ENCODE results near the gene FBN2. TPM values are rescaled to one million over a fixed set of nuclear protein-coding genes. Genes with fewer than 3 reads are reported as not detected.

The FBN2 gene
- total RNA-seq, 4 donors from 2014 or later, result 0.16 to 2.4 (median 0.26) TPM

DNA sequence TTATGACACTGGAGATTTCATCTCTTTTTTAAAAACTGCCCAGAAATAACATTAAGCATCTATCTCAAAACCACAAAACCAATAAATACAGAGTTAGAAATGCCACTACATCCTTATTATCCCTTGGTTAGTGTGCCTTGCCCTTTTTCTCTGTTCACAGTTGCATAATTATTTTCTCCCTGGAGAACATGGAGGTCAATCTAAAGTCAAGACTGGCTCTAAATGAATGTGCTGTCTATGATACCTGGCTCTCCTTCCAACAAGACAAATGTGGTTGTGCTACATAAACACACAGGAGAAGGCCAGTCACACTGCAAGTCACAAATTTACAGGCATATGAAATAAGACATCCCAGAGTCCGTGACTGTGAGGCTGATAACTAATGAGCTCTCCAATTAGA lies 2.8 kb downstream of the FBN2 start:
- no peak for TF ChIP-seq CTCF (IDR thresholded peaks at IDR 0.05; ENCODE audit: low read depth)

- no peak for TF ChIP-seq CTCF (IDR thresholded peaks at IDR 0.05; ENCODE audit: low read depth)
Observed at GRCh38 chr5:128534726-128535125, 3.3 kb downstream of the FBN2 start.

- no peak for TF ChIP-seq CTCF (IDR thresholded peaks at IDR 0.05; ENCODE audit: low read depth)
Observed at GRCh38 chr5:128532776-128533175, 5.3 kb downstream of the FBN2 start.

GRCh38 chr5:128532127-128532526 lies 5.9 kb downstream of the FBN2 start:
- TF ChIP-seq CTCF (IDR thresholded peaks at IDR 0.05; ENCODE audit: low read depth), result no peak

DNA sequence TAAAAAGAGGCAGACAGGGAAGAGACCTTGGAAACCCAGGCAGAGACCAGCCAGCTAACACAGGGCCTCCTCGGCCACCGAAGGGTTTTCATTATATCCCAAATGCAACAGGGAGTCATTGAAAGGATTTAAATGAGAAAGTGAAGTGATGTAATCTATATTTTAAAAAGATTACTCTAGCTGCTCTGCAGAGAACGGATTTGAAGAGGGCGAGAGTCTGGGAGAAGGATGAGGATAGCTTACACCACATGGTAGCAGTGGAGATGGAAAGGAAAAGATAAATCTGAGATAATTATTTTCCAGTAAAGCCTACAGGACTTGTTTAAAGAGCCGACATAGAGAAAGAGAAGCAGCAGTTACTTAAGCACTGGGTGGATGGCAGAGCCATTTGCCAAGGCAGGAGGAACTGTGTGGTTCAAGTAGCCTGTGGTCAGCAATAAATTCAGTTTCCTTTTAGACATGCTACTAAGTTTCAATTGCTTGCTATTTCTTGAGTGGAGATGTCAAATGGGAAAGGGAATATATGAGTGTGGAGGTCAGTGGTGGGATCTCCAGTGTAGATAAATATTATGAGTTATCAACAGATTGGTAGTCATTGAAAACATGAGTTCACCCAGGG lies 9.3 kb downstream of the FBN2 start:
- TF ChIP-seq CTCF (IDR thresholded peaks at IDR 0.05; ENCODE audit: low read depth), result no peak

DNA sequence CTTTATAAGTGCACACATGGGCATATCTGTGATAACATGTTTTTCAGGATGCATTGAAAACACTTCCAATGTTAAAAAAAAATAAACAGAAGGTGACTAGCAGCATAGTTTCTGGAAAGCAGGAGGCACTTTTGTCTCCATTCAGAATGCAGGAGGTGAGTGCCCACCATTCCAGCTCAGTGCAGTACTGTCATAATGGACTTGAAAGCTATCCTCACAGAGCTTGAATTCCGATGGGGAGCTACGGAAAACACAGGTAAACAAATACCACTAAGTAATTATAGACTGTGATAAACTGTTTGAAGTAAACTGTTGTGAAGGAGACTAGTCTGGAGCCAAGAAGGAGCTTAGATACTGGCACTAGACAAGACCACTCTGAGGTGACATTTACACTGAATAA lies 9.9 kb downstream of the FBN2 start:
- no peak for TF ChIP-seq CTCF (IDR thresholded peaks at IDR 0.05; ENCODE audit: low read depth)

DNA sequence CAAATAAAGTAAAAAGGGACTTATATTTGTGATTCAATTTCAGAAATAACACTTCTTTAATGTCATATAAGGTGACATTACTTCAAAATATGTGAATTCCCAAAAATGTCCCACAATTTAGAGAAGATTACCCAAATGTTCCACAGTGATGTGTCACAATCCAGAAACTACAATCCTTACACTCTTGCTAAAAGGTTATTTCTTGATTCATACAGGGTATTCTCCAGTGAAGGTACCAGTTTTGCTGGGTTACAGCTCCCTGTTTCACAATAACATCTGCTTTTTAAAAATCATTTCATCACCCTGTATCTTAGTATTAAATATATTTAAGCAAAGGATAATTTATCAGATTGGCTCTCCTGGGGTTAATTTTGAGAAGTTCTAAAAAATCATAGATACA lies 11.0 kb downstream of the FBN2 start:
- no peak for TF ChIP-seq CTCF (IDR thresholded peaks at IDR 0.05; ENCODE audit: low read depth)

All from subcutaneous adipose tissue (tissue), 4 donors.